ENCODE measurements around the gene STARD3NL.

The STARD3NL gene

DNA sequence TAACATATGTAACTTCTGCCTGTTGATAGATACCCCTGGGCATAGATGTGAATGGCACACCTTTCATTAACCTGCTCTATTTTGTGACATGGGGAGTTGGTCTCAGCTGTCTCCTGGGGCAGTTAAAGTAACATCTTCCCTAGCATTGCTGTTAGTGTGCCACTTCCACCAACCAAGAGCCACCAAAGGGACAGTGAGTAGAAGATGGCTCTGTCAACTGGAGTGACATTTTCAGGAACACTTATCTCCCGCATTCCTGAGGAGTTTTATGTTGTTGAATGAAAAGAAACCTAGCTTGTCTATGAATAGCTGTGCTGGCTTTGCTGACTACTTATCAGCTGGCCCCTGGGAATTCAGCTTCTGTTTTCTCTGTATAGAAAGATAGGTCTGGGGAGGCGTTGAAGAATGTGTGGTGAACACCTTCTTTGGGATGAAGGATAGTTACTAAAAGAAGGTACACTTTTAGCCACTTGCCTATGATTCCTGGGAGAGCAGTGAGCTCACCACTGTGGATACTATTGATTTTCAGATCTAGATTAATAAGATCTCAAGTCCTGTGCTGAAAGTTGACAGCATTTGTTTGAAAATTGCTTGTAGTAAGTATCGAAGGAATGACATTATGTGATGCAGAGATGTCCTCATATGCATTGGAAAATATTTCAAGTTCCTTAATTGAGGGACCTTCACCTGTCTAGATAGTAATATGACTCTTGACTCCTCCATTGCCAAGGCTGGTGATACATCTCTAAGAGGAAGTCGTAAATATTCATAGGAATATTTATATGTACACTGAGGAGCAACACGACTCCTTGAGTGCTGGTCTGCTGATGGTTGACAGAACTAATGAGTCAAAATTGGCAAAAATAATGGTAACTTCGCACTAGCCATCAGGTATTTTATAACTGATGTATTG lies 7.6 kb downstream of the STARD3NL start:
- no peak for DNase-seq

DNA sequence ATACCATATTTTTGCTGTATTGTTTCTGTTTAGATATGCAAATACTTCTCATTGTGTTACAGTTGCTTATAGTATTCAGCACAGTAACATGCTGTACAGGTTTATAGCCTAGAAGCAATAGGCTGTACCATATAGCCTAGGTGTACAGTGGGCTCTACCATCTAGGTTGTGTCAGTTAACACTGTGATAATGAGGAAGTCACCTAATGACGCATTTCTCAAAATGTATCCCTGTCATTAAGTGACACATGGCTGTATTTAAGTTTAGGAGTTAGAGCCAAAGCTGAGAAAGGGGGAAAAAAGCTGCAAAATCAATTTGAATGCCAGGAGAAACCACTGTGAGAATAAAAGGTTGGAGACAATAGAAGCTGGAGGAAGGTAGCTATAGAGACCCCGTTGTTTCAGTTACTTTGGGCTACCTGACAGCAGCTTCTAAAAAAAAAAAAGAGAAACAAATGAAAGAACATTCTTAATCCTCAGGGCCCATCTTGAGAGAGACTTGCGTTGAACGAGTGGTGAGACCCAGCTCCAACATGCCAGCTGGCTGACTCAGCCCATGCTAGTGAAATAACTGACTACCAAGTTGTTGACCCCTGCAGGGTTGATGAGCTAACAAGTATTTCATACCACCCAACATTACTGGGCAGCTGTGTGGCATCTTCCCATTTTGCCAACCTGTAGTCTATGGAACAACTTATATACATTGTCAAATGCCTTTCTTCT lies 8.7 kb downstream of the STARD3NL start:
- no peak for DNase-seq

DNA sequence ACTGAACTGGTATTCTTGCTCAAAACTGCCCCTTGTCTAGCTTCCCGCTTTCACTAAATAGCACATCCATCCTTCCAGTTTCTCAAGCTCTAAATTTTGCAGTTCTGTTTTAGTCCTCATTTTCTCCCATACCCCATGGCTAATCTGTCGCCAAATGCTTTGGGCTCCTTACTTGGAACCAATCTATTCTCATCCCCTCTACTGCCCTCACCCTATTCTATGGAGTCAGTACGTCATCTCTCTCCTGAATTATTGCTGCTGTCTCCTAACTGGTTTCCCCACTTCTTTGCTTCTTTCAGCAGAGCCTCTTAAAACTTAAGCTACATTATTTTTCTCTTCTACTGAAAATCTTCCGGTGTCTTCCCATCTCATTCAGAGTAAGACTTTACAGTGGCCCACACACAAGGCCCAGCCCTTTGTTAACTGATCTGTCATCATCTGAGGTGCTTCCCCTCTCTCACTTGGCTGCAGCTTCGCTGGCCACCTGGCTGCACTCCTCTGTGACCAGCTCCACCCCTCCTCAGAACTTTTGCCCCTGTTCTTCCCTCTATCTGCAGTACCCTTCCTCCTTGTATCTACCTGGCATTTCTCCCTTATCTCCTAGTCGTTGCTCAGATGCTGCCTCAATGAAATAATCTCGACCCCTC lies 9.9 kb downstream of the STARD3NL start:
- DNase-seq: no peak

DNA sequence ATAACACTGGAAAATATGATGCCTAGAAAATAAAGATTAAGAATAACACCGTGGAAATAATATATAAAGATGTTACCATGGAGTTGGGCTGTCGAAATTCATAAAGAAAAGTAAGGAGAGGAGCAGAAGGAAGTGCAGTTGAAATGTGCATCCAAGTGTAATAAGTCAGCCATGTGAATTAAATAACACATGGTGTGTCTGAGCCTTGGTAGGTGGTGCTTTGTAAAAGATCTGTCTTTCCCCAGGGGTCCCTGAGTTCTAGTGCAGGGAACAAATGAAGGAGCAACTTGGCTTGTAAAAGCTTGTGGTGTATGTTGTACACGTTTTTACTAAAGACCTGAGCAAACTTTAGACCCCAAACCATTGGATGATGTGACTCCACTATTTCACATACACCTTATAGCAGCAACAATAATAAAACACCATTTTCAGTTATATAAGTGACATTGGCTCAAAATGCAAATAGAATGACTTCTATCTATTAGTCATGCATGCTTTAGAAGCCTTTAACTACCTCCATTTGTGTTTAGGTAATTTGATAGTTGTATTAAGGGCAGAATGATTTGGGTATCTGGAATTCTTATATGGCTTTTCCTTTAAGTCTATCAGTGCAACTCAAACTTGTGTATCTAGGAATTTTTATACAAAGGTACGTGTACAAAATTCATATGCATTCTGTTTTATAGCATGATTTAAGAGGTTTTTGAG lies 11.3 kb downstream of the STARD3NL start:
- DNase-seq: no peak

DNA sequence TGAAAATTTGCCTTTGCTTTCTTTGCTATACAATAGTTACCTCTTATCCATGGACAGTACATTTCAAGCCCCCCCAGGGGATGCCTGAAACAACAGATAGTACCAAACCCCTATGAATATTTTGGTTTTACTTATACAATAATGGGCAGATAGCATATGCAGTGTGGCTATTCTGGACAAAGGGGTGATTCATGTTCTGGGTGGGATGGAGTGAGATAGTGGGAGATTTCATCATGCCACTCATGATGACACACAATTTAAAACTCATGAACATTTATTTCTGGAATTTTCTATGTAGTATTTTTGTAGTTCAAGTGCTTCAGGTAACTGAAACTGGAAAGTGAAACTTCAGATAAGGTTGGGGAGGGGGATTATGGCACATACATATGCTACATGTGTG lies 12.0 kb downstream of the STARD3NL start:
- no peak for DNase-seq

DNA sequence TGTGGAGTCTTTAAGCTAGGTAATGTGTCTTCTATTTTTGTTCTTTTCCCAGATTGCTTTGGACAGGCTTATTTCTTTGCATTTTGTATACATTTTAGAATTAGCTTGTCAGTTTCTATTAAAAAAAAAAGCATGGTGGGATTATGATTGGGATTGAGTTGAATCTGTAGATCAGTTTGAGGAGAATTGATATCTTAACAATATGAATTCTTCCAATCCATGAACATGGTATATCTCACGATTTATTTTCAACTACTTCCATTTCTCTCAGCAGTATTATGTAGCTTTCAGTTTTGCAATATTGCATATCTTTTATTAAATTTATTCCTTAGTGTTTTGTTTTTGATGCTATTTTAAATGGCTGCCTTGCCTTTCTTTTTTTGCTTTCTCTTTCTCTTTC lies 13.7 kb downstream of the STARD3NL start:
- no peak for DNase-seq

DNA sequence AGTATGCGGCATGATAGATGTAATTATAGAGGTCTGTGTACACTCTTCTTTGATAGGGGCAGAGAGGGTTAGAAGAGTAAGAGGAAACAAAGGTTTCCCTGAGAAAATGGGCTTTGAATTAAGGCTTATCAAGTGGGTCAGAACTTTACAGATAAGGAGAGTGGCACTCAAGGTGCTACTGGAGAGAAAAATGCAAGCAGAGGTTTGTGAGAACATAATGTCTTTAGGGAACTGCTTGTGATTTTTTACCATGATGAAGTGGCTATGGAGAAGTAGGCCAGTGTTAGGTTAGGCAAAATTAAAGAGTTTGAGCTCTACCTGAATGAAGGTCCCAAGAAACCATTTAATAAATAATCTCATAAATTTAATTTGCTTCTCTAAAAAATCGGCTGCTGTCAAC lies 14.3 kb downstream of the STARD3NL start:
- DNase-seq: no peak

DNA sequence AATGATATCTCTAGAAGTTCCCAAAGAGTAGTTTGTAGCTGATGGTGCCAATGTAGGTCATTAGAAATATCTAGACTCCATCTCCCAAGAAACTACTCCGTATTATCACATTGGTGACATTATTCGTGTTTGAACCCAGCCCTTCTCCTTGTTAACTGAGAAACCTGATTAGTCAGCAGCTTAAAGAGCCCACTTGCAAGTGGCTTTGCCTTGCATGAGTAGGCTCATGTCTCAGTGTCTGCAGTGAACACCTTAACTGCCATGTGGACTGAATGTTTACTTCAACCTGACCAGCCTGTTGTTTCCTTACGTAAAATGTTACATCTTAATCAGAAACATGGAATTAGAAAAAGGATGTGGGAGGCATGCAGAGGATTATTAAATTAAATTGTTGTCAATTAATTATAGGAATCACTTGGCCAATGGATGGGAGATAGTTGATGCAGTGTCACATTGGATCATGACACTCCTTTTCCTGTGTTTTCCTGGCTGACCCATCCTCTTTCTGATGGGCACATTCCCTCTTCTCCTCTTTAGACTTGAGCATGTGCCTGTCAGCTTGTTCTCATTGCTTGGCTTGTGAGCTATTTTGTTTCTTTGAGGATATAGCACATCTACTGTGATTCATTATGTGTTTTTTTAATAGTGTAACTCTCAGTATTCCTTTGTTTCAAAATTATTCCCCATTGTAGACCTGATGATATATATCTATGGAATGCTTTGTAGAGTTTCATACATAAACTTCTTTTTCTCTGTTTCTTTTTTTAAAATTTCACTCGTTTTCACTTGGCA lies 18.0 kb downstream of the STARD3NL start:
- no peak for DNase-seq

DNA sequence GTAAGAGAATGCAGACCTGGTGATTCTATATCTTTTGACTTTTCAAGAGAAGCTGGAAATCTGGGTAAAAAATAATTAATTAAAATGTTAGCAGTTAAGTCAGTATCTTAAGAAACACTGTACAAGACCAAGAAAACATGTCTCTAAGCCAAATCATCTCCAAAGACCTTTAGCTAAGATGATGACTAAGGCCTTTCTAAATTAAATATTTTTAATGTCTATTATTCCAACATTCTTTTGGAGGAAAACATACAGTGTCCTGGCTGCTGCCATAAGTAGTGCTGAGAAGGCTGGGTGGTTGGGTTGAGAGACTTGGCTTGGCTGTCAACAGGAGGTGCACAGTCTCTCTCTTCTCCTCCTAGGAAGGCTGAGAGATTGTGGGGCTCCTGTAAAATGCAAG lies 20.3 kb downstream of the STARD3NL start:
- no peak for DNase-seq

DNA sequence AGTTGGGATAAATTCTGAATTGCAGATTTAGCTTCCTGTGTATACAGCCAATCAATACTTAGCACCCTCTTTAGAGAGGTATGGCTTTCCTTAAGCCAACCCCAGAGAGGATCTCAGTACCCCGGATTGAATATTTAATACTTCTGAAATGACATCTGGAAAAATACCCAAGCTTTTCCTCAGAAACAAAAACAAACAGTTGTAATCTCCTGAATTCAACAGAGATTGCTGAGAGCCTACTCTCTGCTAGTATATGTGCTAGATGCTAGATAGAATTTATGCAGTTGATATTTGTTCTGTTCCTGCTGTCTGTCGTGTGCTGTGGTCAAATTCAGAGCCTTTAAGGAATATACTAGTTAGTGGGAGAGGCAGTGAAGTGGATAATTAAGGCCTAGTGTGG lies 21.1 kb downstream of the STARD3NL start:
- DNase-seq: no peak

DNA sequence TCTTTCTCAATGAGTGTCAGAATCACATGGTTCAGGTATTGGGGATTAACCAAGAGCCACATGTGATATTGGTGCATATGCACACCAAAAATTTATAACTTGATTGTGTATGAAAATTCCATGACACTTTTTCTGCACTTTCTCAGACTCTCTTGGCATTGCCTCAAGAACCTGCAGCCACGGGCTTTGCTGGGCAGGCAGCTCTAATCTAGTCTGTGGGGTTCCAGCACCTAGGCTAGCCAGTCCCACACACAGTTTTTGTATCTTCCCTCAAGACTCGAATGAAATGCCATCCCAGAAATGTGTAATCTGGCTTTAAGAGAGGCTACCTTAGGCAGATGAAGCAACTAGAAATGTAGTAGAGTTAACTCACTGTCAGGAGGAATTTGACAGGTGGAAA lies 21.7 kb downstream of the STARD3NL start:
- DNase-seq: no peak

DNA sequence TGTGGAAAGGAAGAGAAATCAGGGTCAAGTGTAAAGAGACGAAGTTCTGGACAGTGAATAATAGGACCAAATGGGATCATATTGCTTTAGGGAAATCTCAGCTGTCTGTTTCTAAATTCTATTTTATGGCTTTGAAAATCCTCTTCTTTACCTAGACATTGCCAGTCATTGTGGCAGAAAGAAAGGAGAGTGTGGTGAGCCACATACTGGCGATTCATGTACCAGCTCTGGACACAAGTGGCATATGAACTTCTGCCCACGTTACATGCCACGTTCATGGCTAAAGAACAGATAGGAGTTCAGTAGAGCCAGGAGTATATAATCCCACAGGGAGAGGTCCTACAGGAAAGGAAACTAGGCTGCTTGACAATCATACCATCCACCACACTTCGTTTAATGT lies 28.0 kb downstream of the STARD3NL start:
- no peak for DNase-seq

DNA sequence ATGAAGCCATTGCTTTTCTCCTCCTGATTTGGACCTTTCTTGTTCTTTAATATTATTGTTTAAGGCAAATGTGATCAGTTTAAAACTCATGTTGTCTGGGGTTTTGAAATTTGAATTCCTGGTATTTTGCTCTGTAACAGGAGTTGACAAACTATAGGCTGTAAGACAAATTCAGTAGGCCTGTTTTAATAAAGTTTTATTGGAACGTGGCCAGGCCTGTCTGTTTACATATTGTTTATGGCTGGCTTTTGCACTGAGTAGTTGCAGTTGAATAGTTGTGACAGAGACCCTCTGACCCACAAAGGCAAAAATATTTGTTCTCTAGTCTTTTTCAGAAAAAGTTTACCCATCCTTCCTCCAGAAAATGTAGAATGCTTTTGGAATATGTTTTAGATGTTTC lies 29.8 kb downstream of the STARD3NL start:
- no peak for DNase-seq

DNA sequence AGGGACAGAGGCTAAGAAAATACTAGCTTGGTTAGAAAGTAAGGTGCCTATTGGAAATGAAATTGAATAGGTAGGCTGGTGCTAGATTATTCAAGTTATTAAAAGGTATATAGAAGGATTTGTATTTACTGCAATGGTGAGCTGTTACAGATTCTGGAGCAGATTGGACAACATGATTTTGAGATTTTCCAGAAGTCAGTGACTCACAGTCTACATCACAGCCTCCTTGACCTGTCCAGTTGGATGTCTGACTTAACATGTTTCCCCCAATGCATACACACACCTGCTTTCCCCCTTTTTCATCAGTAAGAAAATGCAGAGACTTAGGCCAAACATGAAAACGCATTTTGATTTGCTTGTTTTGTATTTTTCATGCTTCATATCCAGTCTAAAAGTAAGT lies 33.4 kb downstream of the STARD3NL start:
- DNase-seq: no peak

DNA sequence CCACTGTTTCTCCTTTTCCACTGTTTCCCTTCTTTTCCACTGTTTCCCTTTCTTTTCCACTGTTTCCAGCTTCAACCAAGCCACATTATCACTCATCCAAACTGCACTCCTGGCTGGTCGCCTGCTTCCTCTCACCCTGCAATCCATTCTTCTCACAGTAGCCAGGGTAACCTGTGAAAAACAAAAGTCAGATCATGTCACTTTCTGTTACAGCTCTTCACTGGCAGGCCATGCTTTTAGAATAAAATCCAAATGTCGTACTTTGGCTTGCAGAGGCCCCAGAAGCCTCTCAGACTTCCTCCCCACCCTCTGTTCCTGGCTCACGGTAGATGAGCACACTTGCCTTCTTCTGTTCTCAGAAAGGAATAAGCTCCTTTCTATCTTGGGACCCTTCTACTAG lies 33.9 kb downstream of the STARD3NL start:
- DNase-seq: no peak

DNA sequence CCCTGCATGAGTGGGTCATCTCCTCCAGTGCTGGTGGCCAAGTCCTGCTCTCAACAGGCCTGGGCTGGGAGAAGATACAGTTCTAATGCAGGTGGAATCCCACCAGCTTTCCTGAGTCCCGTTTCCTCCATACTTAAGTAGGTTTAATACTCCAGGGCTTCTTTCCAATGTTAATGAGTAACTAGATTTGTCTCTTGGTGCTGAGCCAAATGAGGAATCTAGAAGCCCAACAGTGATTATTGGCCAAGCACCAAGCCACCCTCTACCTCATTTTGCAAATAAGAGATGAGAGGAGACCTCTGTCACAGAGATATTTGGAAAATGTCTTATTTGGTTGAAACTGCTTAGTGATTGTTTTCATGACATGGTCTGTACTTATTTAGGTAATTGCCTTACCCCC lies 37.1 kb downstream of the STARD3NL start:
- no peak for DNase-seq

DNA sequence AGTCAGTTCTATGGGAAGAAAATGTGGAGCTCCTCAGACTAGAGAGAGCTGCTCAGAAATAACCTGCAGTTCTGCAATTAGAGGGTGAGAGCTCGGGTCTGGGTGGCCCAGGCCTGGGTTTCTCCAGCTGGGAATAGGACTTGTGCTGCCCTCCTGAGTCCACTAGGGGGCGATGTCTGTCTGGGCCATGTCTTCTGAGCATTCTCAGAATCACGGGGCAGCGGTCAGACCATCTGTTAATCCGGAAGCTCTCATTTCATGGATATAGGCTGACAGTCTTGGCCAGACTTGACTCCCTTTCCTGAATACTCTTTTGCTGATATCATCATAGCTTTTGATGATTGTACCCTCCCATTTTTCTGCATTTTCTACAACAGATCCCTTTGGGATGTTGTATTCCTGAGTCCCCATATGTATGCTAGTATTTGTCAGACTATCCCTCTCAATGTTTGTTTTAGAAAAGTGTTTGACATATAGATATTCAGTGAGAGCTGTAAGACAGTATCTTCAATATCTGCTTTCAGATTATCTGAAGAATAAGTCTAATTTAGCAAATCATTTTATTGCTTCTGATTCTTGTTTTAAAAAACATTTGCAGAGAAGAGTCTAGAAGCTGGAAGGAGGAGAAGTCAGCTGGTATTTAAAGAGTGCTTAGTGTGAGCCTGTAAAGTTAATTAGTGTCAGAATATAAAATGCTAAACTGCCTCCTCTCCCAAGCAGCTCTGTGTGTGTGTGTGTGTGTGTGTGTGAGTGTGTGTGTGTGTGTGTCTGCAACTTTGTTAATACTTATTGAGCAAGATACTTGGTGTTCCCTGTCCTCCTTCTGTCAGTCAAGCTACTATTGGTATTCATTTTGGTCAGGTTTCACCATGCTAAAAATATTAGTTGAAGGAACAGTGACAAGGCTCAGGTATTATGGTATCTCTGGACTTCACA lies 38.0 kb downstream of the STARD3NL start:
- peak; percentile 29 for DNase-seq

DNA sequence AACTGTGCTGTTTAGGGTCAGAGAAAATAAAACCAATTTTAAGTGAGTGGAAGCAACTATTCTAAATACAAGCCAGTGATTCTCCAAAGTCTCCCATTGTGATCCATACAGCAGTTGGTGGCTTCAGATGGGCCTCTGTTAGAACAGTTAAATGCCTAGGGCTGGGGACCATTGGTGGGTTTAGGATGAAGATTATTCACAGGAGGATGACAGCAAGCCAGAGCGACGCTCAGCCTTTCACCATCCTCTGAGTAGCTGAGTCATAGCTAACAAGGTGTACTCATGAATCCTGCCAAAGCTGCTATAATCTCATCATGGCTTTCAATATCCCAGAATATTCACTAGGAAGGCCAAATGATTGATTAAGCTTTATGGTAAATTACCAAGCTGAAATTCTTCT lies 39.6 kb downstream of the STARD3NL start:
- no peak for DNase-seq

DNA sequence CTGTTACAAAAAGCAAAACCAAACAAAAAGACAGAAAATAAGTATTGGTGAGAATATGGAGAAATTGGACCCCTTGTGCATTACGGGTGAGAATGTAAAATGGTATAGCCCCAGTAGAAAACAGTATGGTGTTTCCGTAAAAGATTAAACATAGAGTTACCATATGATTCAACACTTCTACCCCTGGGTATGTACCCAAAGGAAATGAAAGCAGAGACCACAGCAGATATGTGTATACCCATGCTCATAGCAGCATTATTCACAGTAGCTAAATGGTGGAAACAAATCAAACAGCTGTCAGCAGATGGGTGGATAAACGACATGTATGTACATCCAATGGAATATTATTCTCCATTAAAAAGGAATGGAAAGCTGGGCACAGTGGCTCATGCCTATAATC lies 42.4 kb downstream of the STARD3NL start:
- DNase-seq: no peak

DNA sequence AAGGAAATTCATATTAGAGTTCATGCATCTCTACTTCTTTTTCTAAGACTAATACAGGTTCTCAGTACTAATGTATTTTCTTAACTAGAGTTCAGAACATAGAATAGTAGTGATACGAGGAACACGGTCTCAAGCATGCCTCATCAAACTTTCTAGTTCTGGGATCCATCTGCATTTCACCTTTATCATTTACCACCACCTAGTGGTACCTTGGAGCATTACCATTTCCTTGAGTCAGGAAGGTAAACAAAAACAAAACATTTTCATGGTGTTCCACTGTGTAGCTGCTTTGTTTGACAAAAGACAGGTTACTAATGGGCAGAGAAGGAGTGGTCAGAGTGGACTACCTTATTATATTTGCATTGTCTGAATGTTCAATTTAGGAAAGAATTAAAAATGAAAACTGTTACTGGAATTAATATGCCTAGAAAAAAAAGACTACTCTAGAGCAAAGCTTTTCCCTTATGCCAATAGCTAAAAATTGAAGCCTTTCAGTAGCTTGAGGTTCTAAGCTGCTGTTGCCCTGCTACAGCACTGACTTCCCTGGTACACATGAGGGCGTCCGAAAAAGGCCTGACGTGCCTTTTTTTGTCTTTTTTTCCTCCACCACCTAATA lies 44.5 kb downstream of the STARD3NL start:
- no peak for DNase-seq

DNA sequence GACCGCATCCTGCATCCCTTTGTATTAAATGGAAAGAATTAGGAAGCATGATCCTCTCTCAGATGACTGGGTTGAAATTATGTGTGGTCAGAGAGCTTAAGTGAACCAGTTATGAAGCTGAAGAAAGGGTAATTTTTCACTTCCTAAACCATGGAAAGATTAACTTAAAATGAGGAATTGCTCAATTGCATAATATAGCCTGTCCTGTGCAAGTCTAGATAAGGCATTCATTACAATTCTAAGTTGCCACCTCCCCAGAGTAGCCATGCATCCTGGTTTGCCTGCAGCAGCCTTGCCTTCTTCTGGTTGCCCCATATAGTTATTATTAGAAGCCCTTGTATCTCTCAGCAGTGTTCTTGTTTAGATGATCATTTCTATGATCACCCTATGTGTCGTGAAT lies 45.3 kb downstream of the STARD3NL start:
- no peak for DNase-seq

Data from NCI-H524 treated with DMSO at 0.1 percent for 48 hours (cell line).